HuH-7.5 (cell line): ENCODE results near the gene C1GALT1.
"Not testable (repeated sequence)": the region's sequence is repeated elsewhere in the genome, so short reads cannot be mapped to it uniquely, and the experiment has no call there.

Experiments used
- DNase-seq: peaks from one replicate; pipeline ENCODE4 v3.0.0; 2011; ENCODE audit warnings: low spot score

C1GALT1 gene

GRCh38 chr7:7182156-7183060, at the start of gene C1GALT1:
Gene C1GALT1, plus strand, starts transcription at chr7:7182544. Its CDS starts 51,776 bp downstream, at chr7:7234320.
- peak; percentile 86 for DNase-seq

GRCh38 chr7:7134046-7134445, 48.3 kb upstream of the C1GALT1 start:
- DNase-seq = no peak

- DNase-seq = no peak
Measured at GRCh38 chr7:7135074-7135473, 47.3 kb upstream of the C1GALT1 start.

- not testable (repeated sequence) for DNase-seq
Measured at GRCh38 chr7:7135924-7136323, 46.4 kb upstream of the C1GALT1 start.

GRCh38 chr7:7136466-7137381, 45.6 kb upstream of the C1GALT1 start:
- DNase-seq = no peak

GRCh38 chr7:7138897-7139296, 43.4 kb upstream of the C1GALT1 start:
- DNase-seq = no peak

- not testable (repeated sequence) for DNase-seq
Measured at GRCh38 chr7:7143404-7143803, 38.9 kb upstream of the C1GALT1 start.

GRCh38 chr7:7145151-7145550, 37.2 kb upstream of the C1GALT1 start:
- DNase-seq = not testable (repeated sequence)

- DNase-seq = no peak
Measured at GRCh38 chr7:7146837-7147236, 35.5 kb upstream of the C1GALT1 start.

- peak; percentile 17 for DNase-seq
Measured at GRCh38 chr7:7148798-7149481, 33.4 kb upstream of the C1GALT1 start.

GRCh38 chr7:7151285-7151684, 31.1 kb upstream of the C1GALT1 start:
- DNase-seq = no peak

- no peak for DNase-seq
Measured at GRCh38 chr7:7151865-7152264, 30.5 kb upstream of the C1GALT1 start.

- no peak for DNase-seq
Measured at GRCh38 chr7:7152315-7152714, 30.0 kb upstream of the C1GALT1 start.

- DNase-seq = not testable (repeated sequence)
Measured at GRCh38 chr7:7154355-7154754, 28.0 kb upstream of the C1GALT1 start.

GRCh38 chr7:7156663-7157062, 25.7 kb upstream of the C1GALT1 start:
- DNase-seq = no peak

GRCh38 chr7:7157177-7157886, 25.0 kb upstream of the C1GALT1 start:
- no peak for DNase-seq

- no peak for DNase-seq
Measured at GRCh38 chr7:7157887-7158271, 24.5 kb upstream of the C1GALT1 start.

- DNase-seq = no peak
Measured at GRCh38 chr7:7159063-7159658, 23.2 kb upstream of the C1GALT1 start.

- DNase-seq = no peak
Measured at GRCh38 chr7:7164591-7164990, 17.8 kb upstream of the C1GALT1 start.

GRCh38 chr7:7165372-7165771, 17.0 kb upstream of the C1GALT1 start:
- DNase-seq = no peak

GRCh38 chr7:7166318-7166717, 16.0 kb upstream of the C1GALT1 start:
- DNase-seq = no peak
